HEK293 (cell line): ENCODE measurements around the gene PPP1R27.

Source experiments
- BCL11B ChIP-seq: fragments of 450-650 bp; formaldehyde crosslinking; IDR thresholded peaks from 2 replicates; pipeline ENCODE4 v1.5.1; 2016; ENCODE audit warnings: low read depth, missing biosample characterization, missing genetic modification characterization
- KLF9 ChIP-seq: fragments of 450-650 bp; formaldehyde crosslinking; IDR thresholded peaks from 2 replicates; pipeline ENCODE4 v1.5.1; 2016; ENCODE audit warnings: missing biosample characterization, missing genetic modification characterization, low read depth
- SCRT1 ChIP-seq: fragments of 450-650 bp; formaldehyde crosslinking; IDR thresholded peaks from 2 replicates; pipeline ENCODE4 v1.5.1; 2016; ENCODE audit warnings: missing biosample characterization, missing genetic modification characterization, borderline replicate concordance
- ZNF121 ChIP-seq: fragments of 450-650 bp; formaldehyde crosslinking; IDR thresholded peaks from 2 replicates; pipeline ENCODE4 v1.5.1; 2016; ENCODE audit warnings: missing biosample characterization, missing genetic modification characterization
- ZNF132 ChIP-seq: fragments of 450-650 bp; formaldehyde crosslinking; IDR thresholded peaks from 2 replicates; pipeline ENCODE4 v1.5.1; 2017; ENCODE audit warnings: missing biosample characterization, missing genetic modification characterization, borderline replicate concordance
- TF ChIP-seq, protein P1 (sequence below): fragments of 450-650 bp; formaldehyde crosslinking; IDR thresholded peaks from 2 replicates; pipeline ENCODE4 v1.5.1; 2016; ENCODE audit warnings: missing biosample characterization, missing genetic modification characterization

DNA sequence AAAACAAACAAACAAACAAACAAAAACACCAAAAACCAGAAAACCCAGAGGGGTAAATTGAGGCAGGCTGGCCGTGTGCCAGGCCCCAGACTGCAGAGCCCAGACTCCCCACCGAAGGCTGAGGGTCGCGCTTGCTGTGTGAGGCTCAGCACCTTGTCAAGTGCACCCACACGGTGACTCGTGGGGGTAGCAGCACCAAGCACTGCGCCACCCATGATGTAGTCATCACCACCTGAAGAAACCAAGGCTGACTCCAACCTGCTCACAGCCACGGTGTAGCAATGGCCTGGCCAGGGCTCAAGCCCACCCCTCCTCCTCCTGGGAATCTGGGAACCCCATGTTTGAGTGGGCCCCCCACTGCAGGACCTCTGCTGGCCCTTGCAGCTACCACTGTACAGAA lies 13.7 kb downstream of the PPP1R27 start:
- TF ChIP-seq, protein P1, sequence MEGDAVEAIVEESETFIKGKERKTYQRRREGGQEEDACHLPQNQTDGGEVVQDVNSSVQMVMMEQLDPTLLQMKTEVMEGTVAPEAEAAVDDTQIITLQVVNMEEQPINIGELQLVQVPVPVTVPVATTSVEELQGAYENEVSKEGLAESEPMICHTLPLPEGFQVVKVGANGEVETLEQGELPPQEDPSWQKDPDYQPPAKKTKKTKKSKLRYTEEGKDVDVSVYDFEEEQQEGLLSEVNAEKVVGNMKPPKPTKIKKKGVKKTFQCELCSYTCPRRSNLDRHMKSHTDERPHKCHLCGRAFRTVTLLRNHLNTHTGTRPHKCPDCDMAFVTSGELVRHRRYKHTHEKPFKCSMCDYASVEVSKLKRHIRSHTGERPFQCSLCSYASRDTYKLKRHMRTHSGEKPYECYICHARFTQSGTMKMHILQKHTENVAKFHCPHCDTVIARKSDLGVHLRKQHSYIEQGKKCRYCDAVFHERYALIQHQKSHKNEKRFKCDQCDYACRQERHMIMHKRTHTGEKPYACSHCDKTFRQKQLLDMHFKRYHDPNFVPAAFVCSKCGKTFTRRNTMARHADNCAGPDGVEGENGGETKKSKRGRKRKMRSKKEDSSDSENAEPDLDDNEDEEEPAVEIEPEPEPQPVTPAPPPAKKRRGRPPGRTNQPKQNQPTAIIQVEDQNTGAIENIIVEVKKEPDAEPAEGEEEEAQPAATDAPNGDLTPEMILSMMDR: no peak
- TF ChIP-seq ZNF132 (tag by site-specific recombination) (no peak), ZNF121 (tag by site-specific recombination) (no peak), KLF9 (tag by site-specific recombination) (no peak), BCL11B (tag by site-specific recombination) (no peak), SCRT1 (no peak)
